GM23248 (cell line): ENCODE data around the gene CXCL17. TPM values are rescaled to one million over a fixed set of nuclear protein-coding genes. Genes with fewer than 3 reads are reported as not detected.

ENCODE experiments used
- DNase-seq: peaks from one replicate; pipeline ENCODE4 v3.0.0-alpha.2; 2015
- H2AFZ ChIP-seq: fragments of 200-600 bp; sonication (generic); 2 replicates; pipeline ENCODE4 v1.6.1; 2016; ENCODE audit warnings: antibody characterized with exemption
- H3F3A ChIP-seq: fragments of 200-600 bp; sonication (generic); 2 replicates; pipeline ENCODE4 v1.6.1; 2016; ENCODE audit warnings: mild to moderate bottlenecking, antibody characterized with exemption, mixed run types; ENCODE audit not compliant: insufficient read depth
- H3K27ac ChIP-seq: fragments of 200-600 bp; sonication (generic); 2 replicates; pipeline ENCODE4 v1.5.1; 2016; ENCODE audit warnings: mild to moderate bottlenecking
- H3K27me3 ChIP-seq: fragments of 200-600 bp; sonication (generic); replicated peaks from 2 replicates; pipeline ENCODE4 v1.6.1; 2016; ENCODE audit warnings: mild to moderate bottlenecking; ENCODE audit not compliant: insufficient read depth
- H3K36me3 ChIP-seq: fragments of 200-600 bp; sonication (generic); 2 replicates; pipeline ENCODE4 v1.6.1; 2016; ENCODE audit warnings: low read depth, mild to moderate bottlenecking
- H3K4me1 ChIP-seq: fragments of 200-600 bp; sonication (generic); 2 replicates; pipeline ENCODE4 v1.6.1; 2016; ENCODE audit warnings: mild to moderate bottlenecking; ENCODE audit not compliant: insufficient read depth
- H3K4me2 ChIP-seq: fragments of 200-600 bp; sonication (generic); one replicate; pipeline ENCODE4 v1.6.1; 2016; ENCODE audit warnings: mild to moderate bottlenecking; ENCODE audit not compliant: unreplicated experiment
- H3K4me3 ChIP-seq: fragments of 200-600 bp; sonication (generic); 2 replicates; pipeline ENCODE4 v1.5.1; 2016; ENCODE audit warnings: mild to moderate bottlenecking
- H3K79me2 ChIP-seq: fragments of 200-600 bp; sonication (generic); 2 replicates; pipeline ENCODE4 v1.6.1; 2016; ENCODE audit warnings: mild to moderate bottlenecking; ENCODE audit not compliant: insufficient read depth
- H3K9ac ChIP-seq: fragments of 200-600 bp; sonication (generic); 2 replicates; pipeline ENCODE4 v1.6.1; 2016; ENCODE audit warnings: mild to moderate bottlenecking
- H3K9me2 ChIP-seq: fragments of 200-600 bp; sonication (generic); 2 replicates; pipeline ENCODE4 v1.6.1; 2016; ENCODE audit warnings: mixed run types, mild to moderate bottlenecking, moderate library complexity; ENCODE audit not compliant: insufficient read depth
- H3K9me3 ChIP-seq: fragments of 200-600 bp; sonication (generic); one replicate; pipeline ENCODE4 v1.6.1; 2017; ENCODE audit warnings: low read depth
- H4K20me1 ChIP-seq: fragments of 200-600 bp; sonication (generic); 2 replicates; pipeline ENCODE4 v1.6.0; 2016; ENCODE audit not compliant: insufficient read depth
- EZH2 ChIP-seq: fragments of 200-600 bp; sonication (generic); IDR thresholded peaks from 2 replicates; pipeline ENCODE4 v1.6.1; 2018; ENCODE audit warnings: antibody characterized with exemption, mild to moderate bottlenecking; ENCODE audit not compliant: insufficient read depth, poor library complexity, severe bottlenecking
- EZH2phosphoT487 ChIP-seq: fragments of 200-600 bp; sonication (generic); IDR thresholded peaks from 2 replicates; pipeline ENCODE4 v1.6.1; 2018; ENCODE audit warnings: antibody characterized with exemption, moderate library complexity, mild to moderate bottlenecking, low read depth; ENCODE audit not compliant: insufficient read depth
- WGBS, 2 experiments: methylation state at CpG; one replicate each; pipeline ENCODE4 v1.1.6; 2015 to 2017; ENCODE audit warnings: low lambda C conversion rate in 2 of 2, low coverage in 1 of 2; ENCODE audit errors: missing lambda C conversion rate in 2 of 2; 5-methylcytosine and 5-hydroxymethylcytosine counted together
- in situ Hi-C: fragments of 300-500 bp; cut with MboI; formaldehyde crosslinking; loops from 2 replicates; pipeline ENCODE4 v1.15.0; 2020
- polyA plus RNA-seq: library from polyadenylated mRNA; unstranded; fragments of >200 nt; fragmentation: Nextera tagmentation; extraction: Ambion mirVana; gene quantifications from 2 replicates; pipeline ENCODE4 v1.2.1, GENCODE V29; 2016
- total RNA-seq: library from RNA; depleted of rRNA; stranded (reverse); fragments of >200 nt; shearing (Covaris generic); gene quantifications from 2 replicates; pipeline ENCODE4 v1.2.3, GENCODE V29; 2014

Gene CXCL17
- total and polyA plus RNA-seq, 2 experiments from 2014 or later: not detected

DNA sequence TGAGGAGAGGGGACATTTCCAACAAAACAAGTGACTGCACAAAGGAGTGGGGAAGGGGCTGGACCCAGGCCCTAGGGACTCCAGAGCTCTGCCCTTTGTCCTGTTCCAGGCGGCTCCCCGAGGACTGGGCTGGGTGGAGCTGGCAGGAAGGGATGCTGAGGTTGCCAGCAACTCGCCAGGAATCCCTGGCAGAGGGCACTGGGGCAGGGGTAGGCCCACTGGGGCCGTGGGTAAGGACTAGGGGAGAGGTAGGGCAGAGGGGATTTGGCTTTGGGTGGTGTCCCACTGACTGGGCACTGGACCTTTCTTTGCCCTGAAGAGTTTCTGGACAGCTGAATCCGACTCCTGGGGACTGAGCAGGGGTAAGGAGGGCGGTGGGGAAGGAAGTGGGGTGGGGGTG lies 23.4 kb downstream of the CXCL17 start:
- in situ Hi-C loops: no loop called here
- H3K4me3 ChIP-seq: no peak overlapping the region
- no peak overlapping the region for H3K4me2 ChIP-seq
- no peak overlapping the region for H2AFZ ChIP-seq
- H3K79me2 ChIP-seq: no peaks in the 10 kb centered on the region
- DNase-seq: no peak
- no peak overlapping the region for H3K9ac ChIP-seq
- H3K27me3 ChIP-seq: no peaks in the 10 kb centered on the region
- no peaks in the 10 kb centered on the region for H3K9me2 ChIP-seq
- H3K36me3 ChIP-seq: no peaks in the 10 kb centered on the region
- no peaks in the 10 kb centered on the region for H3K9me3 ChIP-seq
- WGBS, 2 experiments: 61 to 62% methylated on average over 4 to 6 of the region's 6 CpGs
- H3K27ac ChIP-seq: no peak overlapping the region
- no peaks in the 10 kb centered on the region for H4K20me1 ChIP-seq
- no peak for TF ChIP-seq EZH2
- TF ChIP-seq EZH2phosphoT487: no peak
- H3K4me1 ChIP-seq: no peaks in the 10 kb centered on the region
- no peaks in the 10 kb centered on the region for H3F3A ChIP-seq

GRCh38 chr19:42412661-42413076 lies 30.1 kb downstream of the CXCL17 start:
- in situ Hi-C loops: no loop called here
- Histone ChIP-seq H3K79me2 (no peaks in the 10 kb centered on the region), H3K9ac (no peak overlapping the region), H4K20me1 (no peaks in the 10 kb centered on the region), H3K27me3 (no peaks in the 10 kb centered on the region), H3K4me2 (no peak overlapping the region), H2AFZ (no peak overlapping the region), H3K4me1 (no peaks in the 10 kb centered on the region), H3K4me3 (no peak overlapping the region), H3K36me3 (no peaks in the 10 kb centered on the region), H3K9me2 (no peaks in the 10 kb centered on the region), H3K9me3 (no peaks in the 10 kb centered on the region), H3K27ac (no peak overlapping the region), H3F3A (no peaks in the 10 kb centered on the region)
- WGBS, 2 experiments: 64 to 69% methylated on average over 4 of the region's 4 CpGs
- no peak for DNase-seq
- TF ChIP-seq EZH2 (no peak), EZH2phosphoT487 (no peak)

- H3F3A ChIP-seq: no peaks in the 10 kb centered on the region
- H3K79me2 ChIP-seq: no peaks in the 10 kb centered on the region
- in situ Hi-C loops: no loop called here
- H3K9me2 ChIP-seq: no peaks in the 10 kb centered on the region
- TF ChIP-seq EZH2 (no peak), EZH2phosphoT487 (no peak)
- no peak overlapping the region for H2AFZ ChIP-seq
- H3K9ac ChIP-seq: no peak overlapping the region
- H3K4me2 ChIP-seq: no peak overlapping the region
- H3K36me3 ChIP-seq: no peaks in the 10 kb centered on the region
- no peak overlapping the region for H3K27ac ChIP-seq
- WGBS, 2 experiments: 49 to 72% methylated on average over 7 of the region's 7 CpGs
- H3K4me3 ChIP-seq: no peak overlapping the region
- no peaks in the 10 kb centered on the region for H4K20me1 ChIP-seq
- no peaks in the 10 kb centered on the region for H3K4me1 ChIP-seq
- DNase-seq: no peak
- no peaks in the 10 kb centered on the region for H3K9me3 ChIP-seq
- no peaks in the 10 kb centered on the region for H3K27me3 ChIP-seq
Measured at GRCh38 chr19:42412227-42412626, 30.5 kb downstream of the CXCL17 start.

DNA sequence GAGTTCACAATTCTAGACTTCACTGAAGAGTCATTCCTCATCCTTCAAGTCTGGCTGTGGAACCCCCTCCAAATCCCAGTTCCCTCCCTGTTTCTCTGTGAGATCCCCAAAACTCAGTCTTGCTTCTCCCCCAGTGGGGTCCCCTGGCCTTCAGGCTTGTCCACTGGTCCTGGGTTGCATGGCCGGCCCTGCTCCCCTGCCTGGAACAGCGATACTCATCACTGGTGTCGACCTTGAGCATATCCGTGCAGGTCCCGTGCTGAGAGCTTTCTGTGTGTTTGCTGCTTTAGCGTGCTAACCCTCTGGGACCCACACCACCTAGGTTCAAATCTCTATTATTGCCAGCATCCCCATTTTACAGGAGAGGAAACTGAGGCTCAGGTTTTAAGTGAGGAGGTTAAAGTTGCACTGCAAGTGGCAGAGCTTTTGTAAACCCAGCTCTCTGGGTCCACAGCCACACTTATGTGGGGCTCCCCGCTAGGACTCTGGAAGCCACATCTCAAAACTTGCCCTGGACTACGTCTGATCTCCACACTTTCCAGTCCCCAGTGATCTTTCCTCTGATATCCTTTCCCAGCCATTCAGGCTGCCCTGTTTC lies 31.1 kb downstream of the CXCL17 start:
- 92 to 95% methylated on average over 8 of the region's 8 CpGs for WGBS, 2 experiments
- Histone ChIP-seq H3K27ac (no peak overlapping the region), H3K79me2 (no peaks in the 10 kb centered on the region), H3F3A (no peaks in the 10 kb centered on the region), H4K20me1 (no peaks in the 10 kb centered on the region), H2AFZ (no peak overlapping the region), H3K27me3 (no peaks in the 10 kb centered on the region), H3K9ac (no peak overlapping the region), H3K9me2 (no peaks in the 10 kb centered on the region), H3K36me3 (no peaks in the 10 kb centered on the region), H3K4me1 (no peaks in the 10 kb centered on the region), H3K4me3 (no peak overlapping the region), H3K9me3 (no peaks in the 10 kb centered on the region), H3K4me2 (no peak overlapping the region)
- DNase-seq: no peak
- no peak for TF ChIP-seq EZH2phosphoT487
- TF ChIP-seq EZH2: no peak
- in situ Hi-C loops: no loop called here

DNA sequence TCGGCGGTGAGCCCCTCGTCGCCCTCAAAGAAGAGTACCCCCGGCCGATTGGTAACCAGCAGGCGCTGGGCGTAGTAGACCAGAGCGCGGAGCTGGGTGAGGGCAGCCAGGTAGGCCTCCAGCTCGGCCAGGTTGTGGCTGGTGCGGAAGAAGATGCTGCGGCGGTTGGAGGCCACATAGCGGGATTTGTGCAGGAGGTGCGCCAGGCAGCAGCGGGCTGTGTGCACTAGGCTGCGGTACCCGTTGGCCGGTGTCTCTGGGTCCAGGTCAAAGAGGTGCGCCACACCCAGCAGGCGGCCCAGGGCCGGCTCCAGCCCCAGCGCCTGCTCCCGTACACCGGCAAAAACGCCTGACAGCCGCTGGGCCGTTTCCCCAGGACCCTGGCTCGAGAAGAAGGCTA lies 32.4 kb downstream of the CXCL17 start:
- Histone ChIP-seq H4K20me1 (no peaks in the 10 kb centered on the region), H3K36me3 (no peaks in the 10 kb centered on the region), H3K9me3 (no peaks in the 10 kb centered on the region), H3F3A (no peaks in the 10 kb centered on the region), H3K9ac (no peak overlapping the region), H3K79me2 (no peaks in the 10 kb centered on the region), H3K27ac (no peak overlapping the region), H3K27me3 (no peaks in the 10 kb centered on the region), H3K4me3 (no peak overlapping the region), H3K4me1 (no peaks in the 10 kb centered on the region), H2AFZ (no peak overlapping the region), H3K9me2 (no peaks in the 10 kb centered on the region), H3K4me2 (no peak overlapping the region)
- no peak for DNase-seq
- no peak for TF ChIP-seq EZH2phosphoT487
- no peak for TF ChIP-seq EZH2
- in situ Hi-C loops: no loop called here
- WGBS, 2 experiments: 95 to 96% methylated on average over 21 to 30 of the region's 30 CpGs
